Suprapubic skin (tissue), 4 donors: ENCODE results near the gene IGSF22. TPM values are rescaled to one million over a fixed set of nuclear protein-coding genes. Genes with fewer than 3 reads are reported as not detected.

Source experiments
- DNase-seq, 2 donors: peaks; one replicate each; pipeline ENCODE4 v3.0.0-alpha.2; 2019; ENCODE audit warnings: low spot score in 2 of 2
- H3K27ac ChIP-seq: fragments of 200-600 bp; sonication (generic); one replicate; pipeline ENCODE4 v1.5.1; 2019
- H3K27me3 ChIP-seq: fragments of 200-600 bp; sonication (generic); one replicate; pipeline ENCODE4 v1.5.1; 2019
- H3K36me3 ChIP-seq: fragments of 200-600 bp; sonication (generic); one replicate; pipeline ENCODE4 v1.5.1; 2019
- H3K4me1 ChIP-seq: fragments of 200-600 bp; sonication (generic); one replicate; pipeline ENCODE4 v1.5.1; 2019
- H3K4me3 ChIP-seq: fragments of 200-600 bp; sonication (generic); one replicate; pipeline ENCODE4 v1.5.1; 2019; ENCODE audit warnings: mild to moderate bottlenecking
- H3K9me3 ChIP-seq: fragments of 200-600 bp; sonication (generic); one replicate; pipeline ENCODE4 v1.5.1; 2019
- EP300 ChIP-seq: sonication (generic); formaldehyde crosslinking; IDR thresholded peaks from one replicate; pipeline ENCODE4 v1.6.1; 2017; ENCODE audit warnings: antibody characterized with exemption
- POLR2A ChIP-seq, 2 donors: fragments of 450-650 bp; IDR thresholded peaks; one replicate each; pipeline ENCODE4 v1.6.1; 2017; ENCODE audit warnings: antibody characterized with exemption in 2 of 2, mild to moderate bottlenecking in 2 of 2, moderate library complexity in 2 of 2
- POLR2AphosphoS5 ChIP-seq, 3 donors: sonication (generic); formaldehyde crosslinking; IDR thresholded peaks; one replicate each; pipeline ENCODE4 v1.6.1; 2017; ENCODE audit warnings: antibody characterized with exemption in 3 of 3
- WGBS: methylation state at CpG from one replicate; pipeline ENCODE4 v1.1.5; 2018; 5-methylcytosine and 5-hydroxymethylcytosine counted together
- total RNA-seq, 4 donors: library from RNA; depleted of rRNA; stranded (reverse); fragments of >200 nt; gene quantifications; one replicate each; pipeline ENCODE4 v1.1.0, GENCODE V29; 2016
- TF ChIP-seq, protein P1 (sequence below), 2 donors: fragments of 200-600 bp in 1 of 2; fragments of 450-650 bp in 1 of 2; sonication (generic) in 1 of 2; IDR thresholded peaks; one replicate each; pipeline ENCODE4 v1.5.1; 2016 to 2019; ENCODE audit warnings: antibody characterized with exemption in 2 of 2, mild to moderate bottlenecking in 1 of 2, moderate library complexity in 1 of 2

Gene IGSF22
- total RNA-seq, 4 donors from 2014 or later = 2.3 TPM; not detected in 3

DNA sequence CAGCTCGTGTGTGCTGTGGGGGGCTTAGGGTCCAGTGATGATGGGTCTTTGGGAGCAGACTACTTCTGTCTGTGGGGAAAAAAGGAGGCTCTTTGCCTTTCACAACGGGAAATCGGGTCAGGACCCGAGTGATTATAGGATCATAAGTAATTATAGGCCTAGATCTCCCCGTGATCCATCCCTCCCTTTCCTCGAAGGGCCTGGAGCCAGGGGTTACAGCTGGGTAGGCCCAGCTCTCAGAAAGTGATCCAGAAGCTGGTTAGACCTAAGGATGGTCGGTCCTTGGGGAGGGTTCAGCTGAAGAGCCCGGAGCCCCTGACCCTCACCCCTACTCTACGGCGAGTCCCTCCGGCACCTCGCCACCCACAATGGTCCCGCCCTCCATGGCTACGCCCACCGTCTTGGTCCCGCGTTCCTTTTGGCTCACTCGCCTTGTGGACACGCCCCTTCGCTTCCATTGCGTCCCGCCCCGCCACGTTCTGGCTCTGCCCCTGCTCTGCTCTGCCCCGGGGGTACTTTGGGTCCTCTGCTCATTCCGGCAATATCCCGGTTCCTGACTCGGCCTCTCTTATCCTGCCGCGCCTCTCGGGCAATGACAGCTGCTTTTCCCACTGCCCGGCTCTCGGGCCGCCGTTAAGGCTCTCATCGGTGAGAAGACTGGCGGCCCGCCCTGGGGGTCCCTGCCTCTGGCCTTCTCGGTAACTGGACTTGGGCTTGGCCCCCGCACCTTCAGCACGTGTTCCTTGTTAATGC lies 5.0 kb downstream of the IGSF22 start:
- H3K9me3 ChIP-seq = no peaks in the 10 kb centered on the region
- H3K36me3 ChIP-seq = no peaks in the 10 kb centered on the region
- DNase-seq = peak; percentile 90 to 93
- TF ChIP-seq POLR2AphosphoS5 (IDR thresholded peaks at IDR 0.05) (no peak), EP300 (no peak), POLR2A (IDR thresholded peaks at IDR 0.05) (no peak)
- TF ChIP-seq, protein P1, sequence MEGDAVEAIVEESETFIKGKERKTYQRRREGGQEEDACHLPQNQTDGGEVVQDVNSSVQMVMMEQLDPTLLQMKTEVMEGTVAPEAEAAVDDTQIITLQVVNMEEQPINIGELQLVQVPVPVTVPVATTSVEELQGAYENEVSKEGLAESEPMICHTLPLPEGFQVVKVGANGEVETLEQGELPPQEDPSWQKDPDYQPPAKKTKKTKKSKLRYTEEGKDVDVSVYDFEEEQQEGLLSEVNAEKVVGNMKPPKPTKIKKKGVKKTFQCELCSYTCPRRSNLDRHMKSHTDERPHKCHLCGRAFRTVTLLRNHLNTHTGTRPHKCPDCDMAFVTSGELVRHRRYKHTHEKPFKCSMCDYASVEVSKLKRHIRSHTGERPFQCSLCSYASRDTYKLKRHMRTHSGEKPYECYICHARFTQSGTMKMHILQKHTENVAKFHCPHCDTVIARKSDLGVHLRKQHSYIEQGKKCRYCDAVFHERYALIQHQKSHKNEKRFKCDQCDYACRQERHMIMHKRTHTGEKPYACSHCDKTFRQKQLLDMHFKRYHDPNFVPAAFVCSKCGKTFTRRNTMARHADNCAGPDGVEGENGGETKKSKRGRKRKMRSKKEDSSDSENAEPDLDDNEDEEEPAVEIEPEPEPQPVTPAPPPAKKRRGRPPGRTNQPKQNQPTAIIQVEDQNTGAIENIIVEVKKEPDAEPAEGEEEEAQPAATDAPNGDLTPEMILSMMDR (IDR thresholded peaks at IDR 0.05) = no peak
- H3K4me3 ChIP-seq = peak overlapping the region; percentile 65
- peaks cover 20% of the 10 kb centered on the region for H3K4me1 ChIP-seq
- 5% methylated on average over 40 of the region's 41 CpGs for WGBS
- peak overlapping the region; percentile 58 for H3K27ac ChIP-seq
- no peaks in the 10 kb centered on the region for H3K27me3 ChIP-seq

- Histone ChIP-seq H3K27me3 (no peaks in the 10 kb centered on the region), H3K27ac (no peak overlapping the region), H3K4me3 (peak overlapping the region; percentile 65), H3K4me1 (peaks cover 20% of the 10 kb centered on the region), H3K9me3 (no peaks in the 10 kb centered on the region), H3K36me3 (no peaks in the 10 kb centered on the region)
- TF ChIP-seq, protein P1 (IDR thresholded peaks at IDR 0.05) = no peak
- no peak for TF ChIP-seq EP300
- TF ChIP-seq POLR2A (IDR thresholded peaks at IDR 0.05) = no peak
- no peak for TF ChIP-seq POLR2AphosphoS5 (IDR thresholded peaks at IDR 0.05)
- 58% methylated on average over 5 of the region's 5 CpGs for WGBS
- no peak for DNase-seq
Measured at GRCh38 chr11:18720091-18720807, 5.7 kb downstream of the IGSF22 start.

DNA sequence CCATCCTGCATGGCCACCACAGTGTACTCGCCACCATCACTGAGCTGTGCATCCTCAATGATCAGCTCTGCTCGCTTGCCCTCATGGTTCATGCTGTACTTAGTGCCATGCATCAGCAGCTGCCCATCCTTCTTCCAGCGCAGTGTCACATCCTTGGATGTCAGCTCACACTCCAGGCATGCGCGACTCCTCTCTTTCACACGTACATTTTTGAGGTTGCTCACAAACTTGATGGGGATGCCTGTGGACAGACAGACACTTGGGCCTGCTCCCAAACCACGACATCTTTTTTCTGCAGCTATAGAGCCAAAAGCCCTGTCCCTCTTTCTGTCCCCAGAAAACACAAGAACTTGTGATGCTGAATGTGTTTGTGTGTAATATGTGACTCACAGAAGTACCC lies 10.5 kb downstream of the IGSF22 start:
- no peaks in the 10 kb centered on the region for H3K4me1 ChIP-seq
- WGBS = 76% methylated on average over 7 of the region's 7 CpGs
- H3K36me3 ChIP-seq = no peaks in the 10 kb centered on the region
- no peak overlapping the region for H3K4me3 ChIP-seq
- no peak overlapping the region for H3K27ac ChIP-seq
- no peaks in the 10 kb centered on the region for H3K27me3 ChIP-seq
- no peak for DNase-seq
- H3K9me3 ChIP-seq = no peaks in the 10 kb centered on the region
- TF ChIP-seq EP300 (no peak), POLR2AphosphoS5 (IDR thresholded peaks at IDR 0.05) (no peak), POLR2A (IDR thresholded peaks at IDR 0.05) (no peak)
- TF ChIP-seq, protein P1 (IDR thresholded peaks at IDR 0.05) = no peak

DNA sequence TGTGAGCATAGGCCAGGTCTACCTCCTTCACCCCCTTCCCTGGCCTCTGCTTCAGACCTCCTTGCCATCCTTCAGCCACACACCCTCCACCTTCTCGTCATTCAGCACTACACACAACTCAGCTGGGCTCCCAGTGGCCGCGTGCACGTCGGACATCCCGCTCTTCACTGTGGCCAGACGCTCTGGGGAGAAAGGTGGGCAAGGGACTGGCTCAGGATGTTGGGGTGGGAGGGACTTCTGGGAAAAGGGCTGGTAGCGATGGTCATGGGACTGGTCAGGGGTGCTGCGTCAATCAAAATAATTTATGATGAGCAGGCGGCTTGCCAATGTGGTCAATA lies 11.6 kb downstream of the IGSF22 start:
- H3K27ac ChIP-seq = no peak overlapping the region
- no peaks in the 10 kb centered on the region for H3K4me1 ChIP-seq
- H3K36me3 ChIP-seq = no peaks in the 10 kb centered on the region
- DNase-seq = no peak
- WGBS = 87% methylated on average over 10 of the region's 10 CpGs
- no peak for TF ChIP-seq EP300
- TF ChIP-seq POLR2AphosphoS5 (IDR thresholded peaks at IDR 0.05) = no peak
- no peak for TF ChIP-seq POLR2A (IDR thresholded peaks at IDR 0.05)
- TF ChIP-seq, protein P1 (IDR thresholded peaks at IDR 0.05) = no peak
- no peaks in the 10 kb centered on the region for H3K9me3 ChIP-seq
- H3K27me3 ChIP-seq = no peaks in the 10 kb centered on the region
- no peak overlapping the region for H3K4me3 ChIP-seq
